Activated T-helper 17 cell treated with anti-CD3 and anti-CD28 coated beads, Interleukin-2, amount 50 U/mL, for 72 hours (primary cell): ENCODE results near the gene SLA2. TPM values are rescaled to one million over a fixed set of nuclear protein-coding genes. Genes with fewer than 3 reads are reported as not detected.

Source experiments
- ATAC-seq: fragments of 150-1000 bp; cut with Tn5 transposase; replicated peaks from 2 replicates; pipeline ENCODE4 v1.10.0; 2021; ENCODE audit warnings: mild to moderate bottlenecking, moderate library complexity
- H3K27ac Mint-ChIP-seq: one replicate; pipeline ENCODE4 v1.8.0; 2022; ENCODE audit warnings: mixed read lengths
- H3K27me3 Mint-ChIP-seq: one replicate; pipeline ENCODE4 v1.8.0; 2022; ENCODE audit warnings: mixed read lengths
- H3K36me3 Mint-ChIP-seq: one replicate; pipeline ENCODE4 v1.8.0; 2022; ENCODE audit warnings: low read depth, mild to moderate bottlenecking, mixed read lengths
- H3K4me1 Mint-ChIP-seq: one replicate; pipeline ENCODE4 v1.8.0; 2022; ENCODE audit warnings: mixed read lengths
- H3K4me3 Mint-ChIP-seq: one replicate; pipeline ENCODE4 v1.8.0; 2022; ENCODE audit warnings: mild to moderate bottlenecking, mixed read lengths
- H3K9me3 Mint-ChIP-seq: one replicate; pipeline ENCODE4 v1.8.0; 2022; ENCODE audit warnings: mixed read lengths
- total RNA-seq, 2 donors: library from RNA; stranded (reverse); gene quantifications; one replicate each; pipeline ENCODE4 v1.2.3, GENCODE V29; 2022

Gene SLA2
- total RNA-seq, 2 donors from 2014 or later = 42.4 to 43.7 TPM

DNA sequence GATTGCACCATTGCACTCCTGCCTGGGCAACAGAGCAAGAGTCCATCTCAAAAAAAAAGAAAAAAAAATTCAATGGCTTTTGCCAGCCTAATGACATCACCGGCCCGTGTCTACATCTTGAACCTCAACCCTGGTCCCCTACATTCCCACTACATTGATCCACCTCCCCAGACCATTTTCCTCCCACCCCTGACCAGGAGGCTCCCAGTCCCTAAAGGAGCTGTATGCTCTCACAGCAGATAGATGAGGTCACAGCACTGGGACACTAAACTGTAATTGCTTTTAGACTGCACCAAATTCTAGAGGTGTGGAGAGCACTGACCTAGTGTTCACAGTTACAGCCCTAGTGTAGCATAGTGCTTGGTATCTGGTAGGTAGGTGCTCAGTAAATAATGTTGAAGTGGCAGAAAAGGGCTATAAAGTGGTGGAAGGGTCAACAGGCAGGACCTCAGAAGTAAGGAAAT lies 61.9 kb downstream of the SLA2 start:
- Mint-ChIP-seq H3K36me3 (peaks cover 84% of the 10 kb centered on the region), H3K27me3 (no peaks in the 10 kb centered on the region), H3K4me3 (no peak overlapping the region), H3K9me3 (no peaks in the 10 kb centered on the region), H3K27ac (no peak overlapping the region), H3K4me1 (peaks cover 26% of the 10 kb centered on the region)
- ATAC-seq = no peak

DNA sequence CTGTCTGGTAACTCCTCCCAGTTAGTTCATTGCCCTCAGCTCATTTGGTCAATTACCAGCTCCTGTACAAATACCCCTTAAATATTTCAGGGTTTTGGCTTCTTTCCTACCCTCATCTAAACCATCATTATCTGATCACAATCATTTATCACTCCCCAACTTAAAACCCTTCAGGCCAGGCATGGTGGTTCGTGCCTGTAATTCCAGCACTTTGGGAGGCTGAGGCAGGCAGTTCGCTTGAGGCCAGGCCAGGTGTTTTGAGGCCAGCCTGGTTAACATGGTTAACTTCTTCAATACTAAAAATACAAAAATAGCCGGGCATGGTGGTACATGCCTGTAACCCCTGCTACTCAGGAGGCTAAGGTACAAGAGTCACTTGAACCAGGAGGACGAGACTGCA lies 63.2 kb downstream of the SLA2 start:
- H3K9me3 Mint-ChIP-seq = no peaks in the 10 kb centered on the region
- peak overlapping the region; percentile 46 for H3K4me3 Mint-ChIP-seq
- H3K27ac Mint-ChIP-seq = peak overlapping the region; percentile 89
- no peak for ATAC-seq
- peaks cover 85% of the 10 kb centered on the region for H3K36me3 Mint-ChIP-seq
- no peaks in the 10 kb centered on the region for H3K27me3 Mint-ChIP-seq
- H3K4me1 Mint-ChIP-seq = peaks cover 26% of the 10 kb centered on the region

DNA sequence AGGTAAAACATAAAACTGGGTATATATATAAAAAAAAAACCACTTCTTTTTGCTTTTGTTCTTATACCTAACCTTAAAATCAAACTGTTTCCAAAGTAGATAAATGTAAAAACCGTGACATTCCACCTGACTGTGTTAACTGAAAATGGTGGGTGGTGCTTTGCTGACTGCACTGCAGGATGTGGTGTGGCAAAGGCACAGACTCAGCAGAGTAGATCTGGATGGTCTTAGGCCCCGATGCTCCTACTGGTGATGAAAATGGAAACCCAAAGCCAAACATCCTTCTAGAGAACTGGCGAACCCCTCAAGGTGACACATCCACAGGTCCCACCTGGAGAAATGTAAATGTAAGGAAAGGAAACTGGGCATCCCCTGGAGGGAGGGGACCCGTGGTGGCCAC lies 63.7 kb downstream of the SLA2 start:
- ATAC-seq = peak; percentile 98
- H3K4me1 Mint-ChIP-seq = peaks cover 21% of the 10 kb centered on the region
- H3K27me3 Mint-ChIP-seq = no peaks in the 10 kb centered on the region
- H3K36me3 Mint-ChIP-seq = peaks cover 85% of the 10 kb centered on the region
- H3K9me3 Mint-ChIP-seq = no peaks in the 10 kb centered on the region
- H3K27ac Mint-ChIP-seq = peak overlapping the region; percentile 89
- H3K4me3 Mint-ChIP-seq = peak overlapping the region; percentile 46

DNA sequence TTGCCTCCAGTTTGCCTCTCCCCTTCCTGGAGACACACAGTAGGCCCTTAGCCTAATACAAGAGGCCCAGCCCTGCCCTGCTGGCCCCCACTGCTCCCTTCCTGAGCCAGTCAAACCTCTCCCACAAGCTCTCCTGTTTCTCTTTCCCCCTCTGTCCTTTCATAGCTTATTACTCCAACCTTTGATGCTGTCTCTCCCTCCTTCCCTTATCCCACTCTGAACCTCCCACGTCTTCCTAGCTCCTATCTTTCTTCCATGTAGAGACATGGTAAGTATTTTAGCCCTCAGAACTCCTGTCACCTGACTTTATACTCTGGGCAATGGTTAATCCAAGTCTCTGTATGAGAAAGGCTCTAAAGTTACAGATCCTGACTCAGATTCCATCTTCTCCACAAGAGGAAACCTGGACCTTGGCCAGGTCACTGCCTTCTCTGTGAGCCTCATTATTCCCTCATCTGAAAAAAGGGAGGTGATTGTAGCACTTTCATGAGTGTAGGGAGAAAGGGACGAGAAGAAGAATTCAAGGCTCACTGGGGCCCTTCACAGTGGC lies 65.9 kb downstream of the SLA2 start:
- Mint-ChIP-seq H3K27ac (peak overlapping the region; percentile 51), H3K27me3 (no peaks in the 10 kb centered on the region), H3K4me1 (peaks cover 19% of the 10 kb centered on the region), H3K4me3 (no peak overlapping the region), H3K36me3 (peaks cover 87% of the 10 kb centered on the region), H3K9me3 (no peaks in the 10 kb centered on the region)
- no peak for ATAC-seq

DNA sequence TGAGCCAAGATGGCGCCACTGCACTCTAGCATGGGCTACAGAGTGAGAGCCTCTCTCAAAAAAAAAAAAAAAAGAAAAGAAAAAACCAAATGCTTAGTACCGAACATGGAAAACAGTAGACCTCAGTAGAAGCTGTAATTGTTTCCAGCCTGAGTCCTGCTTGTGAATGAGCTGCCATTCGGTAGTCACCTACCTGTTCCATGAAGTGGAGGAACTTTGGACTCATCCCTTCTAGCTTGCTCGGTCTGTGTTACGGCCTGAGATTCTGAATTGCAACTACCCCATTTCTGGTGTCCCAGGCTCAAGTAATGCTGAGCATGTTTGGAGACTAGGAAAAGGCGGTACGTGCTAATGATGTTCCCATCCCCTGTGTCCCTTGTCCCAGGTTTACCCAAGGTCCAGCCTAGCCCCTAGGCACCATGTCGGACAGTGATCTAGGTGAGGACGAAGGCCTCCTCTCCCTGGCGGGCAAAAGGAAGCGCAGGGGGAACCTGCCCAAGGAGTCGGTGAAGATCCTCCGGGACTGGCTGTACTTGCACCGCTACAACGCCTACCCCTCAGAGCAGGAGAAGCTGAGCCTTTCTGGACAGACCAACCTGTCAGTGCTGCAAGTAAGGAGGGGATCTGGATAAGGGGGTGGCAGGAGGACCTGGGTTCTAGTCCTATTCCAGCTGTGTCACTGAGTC lies 67.5 kb downstream of the SLA2 start:
- H3K4me3 Mint-ChIP-seq = no peak overlapping the region
- H3K4me1 Mint-ChIP-seq = peaks cover 25% of the 10 kb centered on the region
- H3K27me3 Mint-ChIP-seq = no peaks in the 10 kb centered on the region
- no peaks in the 10 kb centered on the region for H3K9me3 Mint-ChIP-seq
- no peak overlapping the region for H3K27ac Mint-ChIP-seq
- peaks cover 86% of the 10 kb centered on the region for H3K36me3 Mint-ChIP-seq
- ATAC-seq = no peak

DNA sequence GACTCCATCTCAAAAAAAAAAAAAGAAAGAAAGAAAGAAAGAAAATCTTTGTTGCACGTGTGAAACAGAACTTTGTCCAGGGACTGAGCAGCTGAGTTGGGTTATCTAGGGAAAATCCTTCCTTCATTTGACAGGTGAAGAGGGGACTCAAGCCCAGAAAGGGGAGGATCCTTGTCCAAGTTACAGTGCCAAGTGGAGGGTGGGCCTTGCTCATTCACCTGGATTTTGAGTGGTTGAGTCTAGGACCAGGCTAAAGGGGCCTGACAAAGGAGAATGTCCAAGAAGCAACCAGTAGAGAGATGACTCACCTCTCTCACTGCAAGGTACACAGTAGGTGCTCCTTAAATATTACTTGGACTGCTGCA lies 69.9 kb downstream of the SLA2 start:
- peaks cover 31% of the 10 kb centered on the region for H3K4me1 Mint-ChIP-seq
- no peaks in the 10 kb centered on the region for H3K27me3 Mint-ChIP-seq
- ATAC-seq = no peak
- H3K9me3 Mint-ChIP-seq = no peaks in the 10 kb centered on the region
- peaks cover 68% of the 10 kb centered on the region for H3K36me3 Mint-ChIP-seq
- peak overlapping the region; percentile 98 for H3K4me3 Mint-ChIP-seq
- H3K27ac Mint-ChIP-seq = no peak overlapping the region

DNA sequence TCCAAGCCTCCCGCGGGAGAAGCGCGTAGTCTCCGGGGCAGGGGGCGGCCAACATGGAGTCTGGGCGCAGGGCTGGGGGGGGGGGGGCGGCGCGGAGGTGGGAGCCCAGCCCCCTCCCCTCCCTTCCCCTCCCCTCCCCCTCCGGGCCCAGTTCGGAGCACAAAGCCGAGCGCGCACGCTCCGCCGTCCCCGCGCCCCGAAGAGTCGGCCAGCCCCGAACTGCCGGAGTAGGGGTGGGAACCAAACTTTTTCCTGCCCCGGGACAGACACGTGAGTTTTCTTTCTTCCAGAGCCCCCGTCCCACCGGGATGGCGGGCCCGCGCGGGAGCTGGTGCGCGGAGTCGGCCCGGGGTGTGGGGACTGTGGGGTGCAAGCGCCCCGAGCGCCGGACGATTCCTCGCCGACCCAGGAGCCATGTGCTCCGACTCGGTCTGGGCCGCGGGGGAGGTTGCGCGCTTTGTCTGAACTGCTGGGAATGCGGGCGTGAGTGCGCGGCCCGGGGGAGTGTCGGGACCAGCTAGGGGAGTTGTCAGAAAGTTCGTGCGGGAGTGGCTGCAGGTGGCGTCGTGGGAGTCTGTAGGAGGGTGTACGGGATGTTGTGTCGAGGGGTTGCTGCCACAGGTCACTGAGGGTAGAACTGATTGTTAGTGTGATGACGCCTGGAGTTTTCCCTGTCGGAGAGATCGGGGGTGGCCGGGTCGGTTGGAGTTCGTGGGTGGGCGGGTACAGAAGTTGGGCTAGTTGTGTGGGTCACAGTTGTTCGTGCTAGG lies 71.4 kb downstream of the SLA2 start:
- no peaks in the 10 kb centered on the region for H3K9me3 Mint-ChIP-seq
- peak; percentile 1 for ATAC-seq

GRCh38 chr20:36573798-36574365 lies 72.1 kb downstream of the SLA2 start:
- peaks cover 46% of the 10 kb centered on the region for H3K36me3 Mint-ChIP-seq
- no peaks in the 10 kb centered on the region for H3K27me3 Mint-ChIP-seq
- peak overlapping the region; percentile 98 for H3K4me3 Mint-ChIP-seq
- H3K9me3 Mint-ChIP-seq = no peaks in the 10 kb centered on the region
- no peak for ATAC-seq
- no peak overlapping the region for H3K27ac Mint-ChIP-seq
- H3K4me1 Mint-ChIP-seq = peaks cover 25% of the 10 kb centered on the region

More for the DNA sequence above, 71.4 kb downstream of the SLA2 start:
- H3K4me1 Mint-ChIP-seq = peaks cover 25% of the 10 kb centered on the region
- H3K4me3 Mint-ChIP-seq = peak overlapping the region; percentile 98
- peak overlapping the region; percentile 95 for H3K27ac Mint-ChIP-seq
- H3K36me3 Mint-ChIP-seq = peaks cover 53% of the 10 kb centered on the region
- H3K27me3 Mint-ChIP-seq = no peaks in the 10 kb centered on the region

- Mint-ChIP-seq H3K27ac (peak within 1 kb of the TSS; percentile 98), H3K4me1 (peaks cover 25% of the 10 kb centered on the region), H3K36me3 (peaks cover 40% of the 10 kb centered on the region), H3K9me3 (no peaks in the 10 kb centered on the region), H3K27me3 (no peaks in the 10 kb centered on the region), H3K4me3 (peak within 1 kb of the TSS; percentile 98)
- peak; percentile 73 for ATAC-seq
These were observed 72.7 kb downstream of the SLA2 start, which contains the start of gene TGIF2 for GRCh38 chr20:36573103-36573797. TGIF2 (plus strand) TSS chr20:36573597; CDS start chr20:36578775, 5,178 bp downstream.

- peaks cover 25% of the 10 kb centered on the region for H3K4me1 Mint-ChIP-seq
- H3K27me3 Mint-ChIP-seq = no peaks in the 10 kb centered on the region
- H3K9me3 Mint-ChIP-seq = no peaks in the 10 kb centered on the region
These were observed 73.3 kb downstream of the SLA2 start for GRCh38 chr20:36572701-36573102.

DNA sequence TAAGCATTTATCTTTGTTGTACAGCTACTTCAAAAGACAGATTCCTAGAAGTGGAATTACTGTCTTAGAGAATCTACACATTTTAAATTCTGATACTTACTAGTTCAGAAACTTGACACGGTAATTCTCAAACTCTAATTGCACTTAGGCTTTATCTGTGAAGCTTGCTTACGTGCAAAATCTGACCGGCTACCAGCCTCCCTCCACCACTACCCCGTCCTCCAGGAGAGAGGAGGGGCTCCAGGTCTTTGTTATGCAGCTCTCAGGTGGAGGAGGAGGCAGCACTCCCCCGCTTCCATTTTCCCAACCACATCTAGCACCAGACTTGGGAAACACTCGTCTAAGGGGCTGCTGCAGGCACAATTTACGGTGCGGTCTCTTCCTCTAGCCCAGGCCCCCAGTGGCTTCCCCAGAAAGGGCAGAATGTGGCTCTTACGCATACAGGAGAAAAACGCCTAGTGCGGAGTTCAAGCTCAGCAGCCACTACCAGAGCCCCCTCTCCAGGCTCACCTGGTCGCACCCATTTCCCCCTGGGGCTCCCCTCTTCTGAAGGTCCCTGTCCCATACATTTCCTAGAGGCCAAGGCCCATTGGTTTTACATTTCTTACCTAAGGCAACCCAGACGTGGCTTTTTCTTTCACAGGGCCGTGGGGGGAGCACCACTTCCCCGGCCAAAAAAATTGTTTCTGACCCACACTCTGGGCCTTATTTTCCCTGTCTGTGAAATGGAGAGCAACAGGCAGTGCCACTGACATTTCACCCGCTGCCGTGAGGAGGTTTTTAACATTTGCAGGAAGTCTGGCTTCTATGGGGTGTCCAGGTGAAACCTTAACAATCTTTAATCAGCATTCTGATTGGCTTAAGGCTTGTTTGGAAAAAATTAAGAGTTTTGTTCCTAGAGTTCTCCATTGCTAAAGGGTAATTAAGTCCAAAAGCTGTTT lies 74.2 kb downstream of the SLA2 start:
- Mint-ChIP-seq H3K4me1 (peaks cover 25% of the 10 kb centered on the region), H3K27ac (peak overlapping the region; percentile 98)

More at GRCh38 chr20:36572701-36573102, 73.3 kb downstream of the SLA2 start:
- peak; percentile 90 for ATAC-seq
- peaks cover 34% of the 10 kb centered on the region for H3K36me3 Mint-ChIP-seq
- H3K27ac Mint-ChIP-seq = peak overlapping the region; percentile 98
- peak overlapping the region; percentile 90 for H3K4me3 Mint-ChIP-seq

DNA sequence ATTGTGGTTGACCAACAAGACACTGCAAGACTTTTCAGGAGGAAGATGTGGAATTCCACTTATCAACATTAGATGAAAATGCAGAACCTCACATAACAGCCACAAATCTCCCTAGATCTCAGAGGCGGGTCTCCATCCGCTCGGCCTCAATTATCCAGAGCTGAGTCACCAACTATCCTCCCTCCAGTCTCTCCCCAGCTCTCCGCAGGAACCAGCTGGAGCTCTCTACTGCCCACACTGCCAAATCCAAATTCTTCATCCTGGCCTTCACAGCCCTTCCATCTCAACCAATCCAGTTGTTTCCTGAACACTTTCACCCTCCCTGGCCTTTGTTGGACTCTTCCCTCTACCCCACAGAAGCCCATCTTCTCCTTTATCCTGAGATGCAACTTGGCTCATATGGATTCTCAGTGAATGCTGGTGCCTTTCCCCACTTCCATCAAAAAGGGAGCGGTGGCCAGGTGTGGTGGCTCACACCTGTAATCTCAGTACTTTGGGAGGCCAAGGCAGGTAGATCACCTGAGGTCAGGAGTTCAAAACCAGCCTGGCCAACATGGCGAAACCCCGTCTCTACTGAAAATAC lies 76.1 kb downstream of the SLA2 start:
- H3K27ac Mint-ChIP-seq = no peak overlapping the region

More for the DNA sequence above, 74.2 kb downstream of the SLA2 start:
- Mint-ChIP-seq H3K36me3 (peaks cover 30% of the 10 kb centered on the region), H3K27me3 (no peaks in the 10 kb centered on the region), H3K4me3 (peak overlapping the region; percentile 90), H3K9me3 (no peaks in the 10 kb centered on the region)
- no peak for ATAC-seq

DNA sequence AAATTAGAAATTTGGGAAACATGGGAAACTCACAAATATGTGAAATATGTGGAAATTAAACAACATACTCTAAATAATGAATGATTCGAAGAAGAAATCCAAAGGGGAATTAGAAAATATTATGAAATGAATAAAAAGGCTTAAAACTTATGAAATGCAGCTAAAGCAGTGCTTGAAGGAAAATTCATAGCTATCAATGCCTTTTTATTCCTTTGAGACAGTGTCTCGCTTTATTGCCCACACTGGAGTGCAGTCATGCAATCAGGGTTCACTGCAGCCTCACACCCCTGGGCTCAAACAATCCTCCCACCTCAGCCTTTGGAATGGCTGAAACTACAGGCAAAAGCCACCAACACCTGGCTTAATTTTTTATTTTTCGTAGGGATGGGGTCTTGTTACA lies 80.5 kb downstream of the SLA2 start:
- ATAC-seq = no peak
- Mint-ChIP-seq H3K9me3 (peaks cover 4% of the 10 kb centered on the region), H3K4me1 (peaks cover 4% of the 10 kb centered on the region), H3K4me3 (no peak overlapping the region), H3K27me3 (no peaks in the 10 kb centered on the region), H3K27ac (no peak overlapping the region), H3K36me3 (no peaks in the 10 kb centered on the region)

More for the DNA sequence above, 76.1 kb downstream of the SLA2 start:
- no peak for ATAC-seq
- Mint-ChIP-seq H3K9me3 (peaks cover under 1% of the 10 kb centered on the region), H3K27me3 (no peaks in the 10 kb centered on the region), H3K36me3 (peaks cover 12% of the 10 kb centered on the region), H3K4me3 (no peak overlapping the region), H3K4me1 (peaks cover 17% of the 10 kb centered on the region)
